ENCODE measurements around the gene DEAF1. TPM values are rescaled to one million over a fixed set of nuclear protein-coding genes. Genes with fewer than 3 reads are reported as not detected.

Gene DEAF1
- total and polyA plus RNA-seq, 9 of the 15 experiments (the other 6 are each of a cell fraction or from before 2014, with no cell fraction given) = 2.0 to 69.1 (median 26.8) TPM

DNA sequence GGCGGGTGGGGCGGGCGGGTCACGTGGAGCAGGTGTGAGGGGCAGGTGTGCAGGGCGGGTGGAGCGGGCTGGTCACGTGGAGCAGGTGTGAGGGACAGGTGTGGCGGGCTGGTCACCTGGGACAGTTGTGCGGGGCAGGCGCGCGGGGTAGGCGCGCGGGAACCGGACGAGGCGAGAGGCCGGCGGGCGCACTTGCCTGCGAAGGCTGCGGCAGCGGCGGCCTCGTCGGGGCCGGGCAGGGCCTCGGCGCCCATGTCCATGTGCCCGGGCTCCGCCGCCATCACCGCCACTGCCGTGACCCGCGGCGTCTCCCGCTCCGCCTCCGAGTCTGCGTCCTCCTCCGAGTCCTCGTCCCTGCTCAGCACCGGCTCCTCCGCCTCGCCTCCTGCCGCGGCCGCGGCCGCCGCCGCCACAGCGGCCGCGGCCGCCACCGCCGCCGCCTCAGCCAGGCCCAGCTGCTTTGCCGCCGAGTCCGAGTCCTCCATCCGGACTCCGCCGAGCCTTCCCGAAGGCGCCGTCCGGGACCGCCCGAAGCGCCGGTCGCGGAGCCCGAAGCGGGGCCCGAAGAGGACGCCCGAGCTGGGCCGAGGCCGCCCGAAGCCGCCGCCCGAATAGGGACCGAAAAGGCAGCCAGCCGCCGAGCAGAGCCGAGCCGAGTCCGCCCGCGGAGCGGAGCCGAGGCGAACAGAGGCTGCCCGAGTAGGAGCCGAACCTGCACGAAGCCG is at the start of gene DEAF1 (continued):
- TF ChIP-seq, protein P1, sequence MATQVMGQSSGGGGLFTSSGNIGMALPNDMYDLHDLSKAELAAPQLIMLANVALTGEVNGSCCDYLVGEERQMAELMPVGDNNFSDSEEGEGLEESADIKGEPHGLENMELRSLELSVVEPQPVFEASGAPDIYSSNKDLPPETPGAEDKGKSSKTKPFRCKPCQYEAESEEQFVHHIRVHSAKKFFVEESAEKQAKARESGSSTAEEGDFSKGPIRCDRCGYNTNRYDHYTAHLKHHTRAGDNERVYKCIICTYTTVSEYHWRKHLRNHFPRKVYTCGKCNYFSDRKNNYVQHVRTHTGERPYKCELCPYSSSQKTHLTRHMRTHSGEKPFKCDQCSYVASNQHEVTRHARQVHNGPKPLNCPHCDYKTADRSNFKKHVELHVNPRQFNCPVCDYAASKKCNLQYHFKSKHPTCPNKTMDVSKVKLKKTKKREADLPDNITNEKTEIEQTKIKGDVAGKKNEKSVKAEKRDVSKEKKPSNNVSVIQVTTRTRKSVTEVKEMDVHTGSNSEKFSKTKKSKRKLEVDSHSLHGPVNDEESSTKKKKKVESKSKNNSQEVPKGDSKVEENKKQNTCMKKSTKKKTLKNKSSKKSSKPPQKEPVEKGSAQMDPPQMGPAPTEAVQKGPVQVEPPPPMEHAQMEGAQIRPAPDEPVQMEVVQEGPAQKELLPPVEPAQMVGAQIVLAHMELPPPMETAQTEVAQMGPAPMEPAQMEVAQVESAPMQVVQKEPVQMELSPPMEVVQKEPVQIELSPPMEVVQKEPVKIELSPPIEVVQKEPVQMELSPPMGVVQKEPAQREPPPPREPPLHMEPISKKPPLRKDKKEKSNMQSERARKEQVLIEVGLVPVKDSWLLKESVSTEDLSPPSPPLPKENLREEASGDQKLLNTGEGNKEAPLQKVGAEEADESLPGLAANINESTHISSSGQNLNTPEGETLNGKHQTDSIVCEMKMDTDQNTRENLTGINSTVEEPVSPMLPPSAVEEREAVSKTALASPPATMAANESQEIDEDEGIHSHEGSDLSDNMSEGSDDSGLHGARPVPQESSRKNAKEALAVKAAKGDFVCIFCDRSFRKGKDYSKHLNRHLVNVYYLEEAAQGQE (IDR thresholded peaks at IDR 0.05; ENCODE audit: borderline replicate concordance) = no peak
- TF ChIP-seq, protein P1 (CRISPR knock-in tag; IDR thresholded peaks at IDR 0.05; ENCODE audit: low read depth) = peak; percentile 81
- TF ChIP-seq ZNF79 (CRISPR knock-in tag; IDR thresholded peaks at IDR 0.05; ENCODE audit: low read depth) (no peak), KHSRP (IDR thresholded peaks at IDR 0.05) (no peak), SRSF1 (IDR thresholded peaks at IDR 0.05; ENCODE audit: low read depth, low read length) (no peak), TCFL5 (CRISPR knock-in tag; conservative IDR thresholded peaks at IDR 0.05) (no peak), HNRNPK (IDR thresholded peaks at IDR 0.05; ENCODE audit: low read depth, low read length, poor library complexity, severe bottlenecking) (no peak), ZFX (CRISPR knock-in tag; IDR thresholded peaks at IDR 0.05) (peak; percentile 84), RBM17 (IDR thresholded peaks at IDR 0.05; ENCODE audit: borderline replicate concordance, low read depth, low read length) (no peak), CAMTA2 (CRISPR knock-in tag; conservative IDR thresholded peaks at IDR 0.05) (no peak), GATAD2B (IDR thresholded peaks at IDR 0.05; ENCODE audit: borderline replicate concordance) (no peak; the same call in 1 of the 2 replicates), SIX5 (IDR thresholded peaks at IDR 0.05; ENCODE audit: borderline replicate concordance in 1 of 2, insufficient read depth in 1 of 2, low read depth in 1 of 2, low read length in 2 of 2) (no peak), CTBP1 (IDR thresholded peaks at IDR 0.05; ENCODE audit: borderline replicate concordance) (no peak)
- TF ChIP-seq, protein P2, sequence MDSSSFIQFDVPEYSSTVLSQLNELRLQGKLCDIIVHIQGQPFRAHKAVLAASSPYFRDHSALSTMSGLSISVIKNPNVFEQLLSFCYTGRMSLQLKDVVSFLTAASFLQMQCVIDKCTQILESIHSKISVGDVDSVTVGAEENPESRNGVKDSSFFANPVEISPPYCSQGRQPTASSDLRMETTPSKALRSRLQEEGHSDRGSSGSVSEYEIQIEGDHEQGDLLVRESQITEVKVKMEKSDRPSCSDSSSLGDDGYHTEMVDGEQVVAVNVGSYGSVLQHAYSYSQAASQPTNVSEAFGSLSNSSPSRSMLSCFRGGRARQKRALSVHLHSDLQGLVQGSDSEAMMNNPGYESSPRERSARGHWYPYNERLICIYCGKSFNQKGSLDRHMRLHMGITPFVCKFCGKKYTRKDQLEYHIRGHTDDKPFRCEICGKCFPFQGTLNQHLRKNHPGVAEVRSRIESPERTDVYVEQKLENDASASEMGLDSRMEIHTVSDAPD (CRISPR knock-in tag; IDR thresholded peaks at IDR 0.05) = no peak
- TF ChIP-seq, protein P3, sequence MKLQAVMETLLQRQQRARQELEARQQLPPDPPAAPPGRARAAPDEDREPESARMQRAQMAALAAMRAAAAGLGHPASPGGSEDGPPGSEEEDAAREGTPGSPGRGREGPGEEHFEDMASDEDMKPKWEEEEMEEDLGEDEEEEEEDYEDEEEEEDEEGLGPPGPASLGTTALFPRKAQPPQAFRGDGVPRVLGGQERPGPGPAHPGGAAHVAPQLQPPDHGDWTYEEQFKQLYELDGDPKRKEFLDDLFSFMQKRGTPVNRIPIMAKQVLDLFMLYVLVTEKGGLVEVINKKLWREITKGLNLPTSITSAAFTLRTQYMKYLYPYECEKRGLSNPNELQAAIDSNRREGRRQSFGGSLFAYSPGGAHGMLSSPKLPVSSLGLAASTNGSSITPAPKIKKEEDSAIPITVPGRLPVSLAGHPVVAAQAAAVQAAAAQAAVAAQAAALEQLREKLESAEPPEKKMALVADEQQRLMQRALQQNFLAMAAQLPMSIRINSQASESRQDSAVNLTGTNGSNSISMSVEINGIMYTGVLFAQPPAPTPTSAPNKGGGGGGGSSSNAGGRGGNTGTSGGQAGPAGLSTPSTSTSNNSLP (IDR thresholded peaks at IDR 0.05; ENCODE audit: borderline replicate concordance, low read depth, low read length) = no peak
- TF ChIP-seq, protein P4, sequence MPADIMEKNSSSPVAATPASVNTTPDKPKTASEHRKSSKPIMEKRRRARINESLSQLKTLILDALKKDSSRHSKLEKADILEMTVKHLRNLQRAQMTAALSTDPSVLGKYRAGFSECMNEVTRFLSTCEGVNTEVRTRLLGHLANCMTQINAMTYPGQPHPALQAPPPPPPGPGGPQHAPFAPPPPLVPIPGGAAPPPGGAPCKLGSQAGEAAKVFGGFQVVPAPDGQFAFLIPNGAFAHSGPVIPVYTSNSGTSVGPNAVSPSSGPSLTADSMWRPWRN (IDR thresholded peaks at IDR 0.05; ENCODE audit: low read depth) = no peak
